ENCODE data around the gene ENO4. TPM values are rescaled to one million over a fixed set of nuclear protein-coding genes. Genes with fewer than 3 reads are reported as not detected.

Gene ENO4
- total and polyA plus RNA-seq, 2 experiments from 2014 or later: 0.24 to 0.44 TPM

DNA sequence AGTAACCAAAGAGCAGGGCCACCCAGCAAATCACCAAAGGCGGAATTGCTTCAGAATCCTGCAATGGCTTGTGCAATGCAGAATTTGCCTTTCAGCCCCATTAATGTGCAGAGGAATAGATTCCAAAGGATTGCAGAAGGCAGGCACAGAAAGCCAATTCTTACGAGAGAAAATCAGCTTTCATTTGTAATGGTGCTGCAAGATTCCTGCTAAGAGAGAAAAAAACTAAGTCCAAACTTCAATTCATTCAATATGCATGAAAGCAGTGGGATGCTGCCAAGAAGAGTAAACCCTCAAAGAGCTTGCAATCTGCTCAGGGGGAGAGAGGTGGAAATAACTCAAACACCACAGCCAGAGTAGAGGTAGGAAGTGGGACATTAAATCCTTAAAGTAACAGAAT lies 70.4 kb downstream of the ENO4 start:
- peaks cover 16% of the 10 kb centered on the region; the same call in 2 of the 3 replicates for H3K4me1 Mint-ChIP-seq
- H3K36me3 Mint-ChIP-seq (ENCODE audit: low read depth): peaks cover 9% of the 10 kb centered on the region
- Histone ChIP-seq H3K27ac (ENCODE audit: low read depth) (no peak overlapping the region), H3K4me3 (no peak overlapping the region), H3K9me2 (ENCODE audit: insufficient read depth) (no peaks in the 10 kb centered on the region), H3K4me1 (ENCODE audit: insufficient read depth) (no peaks in the 10 kb centered on the region; the same call in 1 of the 2 replicates), H4K20me1 (replicated peaks; ENCODE audit: insufficient read depth) (no peaks in the 10 kb centered on the region), H3K4me2 (no peak overlapping the region), H3F3A (replicated peaks; ENCODE audit: low read depth) (no peaks in the 10 kb centered on the region), H2AFZ (no peak overlapping the region), H3K79me2 (replicated peaks; ENCODE audit: insufficient read depth) (no peaks in the 10 kb centered on the region), H3K36me3 (ENCODE audit: insufficient read depth) (no peaks in the 10 kb centered on the region), H3K27me3 (ENCODE audit: insufficient read depth) (no peaks in the 10 kb centered on the region)
- no peak for ATAC-seq
- no peak overlapping the region for H3K27ac Mint-ChIP-seq
- DNase-seq (ENCODE audit: low spot score): peak; percentile 11
- TF ChIP-seq POLR2AphosphoS5 (IDR thresholded peaks at IDR 0.05; ENCODE audit: low read depth) (no peak), STAT1 (IDR thresholded peaks at IDR 0.05; ENCODE audit: unreplicated experiment) (no peak), CTCF (conservative IDR thresholded peaks at IDR 0.05; ENCODE audit: low read depth in 2 of 2) (no peak), NANOG (IDR thresholded peaks at IDR 0.05; ENCODE audit: borderline replicate concordance) (no peak), ZNF462 (CRISPR knock-in tag; IDR thresholded peaks at IDR 0.05) (no peak), REST (IDR thresholded peaks at IDR 0.05; ENCODE audit: unreplicated experiment) (no peak), EZH2 (IDR thresholded peaks at IDR 0.05; ENCODE audit: low read depth, unreplicated experiment) (no peak), CREB1 (CRISPR knock-in tag; IDR thresholded peaks at IDR 0.05; ENCODE audit: low read depth) (no peak), ZNF331 (CRISPR knock-in tag; IDR thresholded peaks at IDR 0.05; ENCODE audit: low read depth) (no peak), ZNF114 (CRISPR knock-in tag; IDR thresholded peaks at IDR 0.05) (no peak), JUNB (IDR thresholded peaks at IDR 0.05; ENCODE audit: unreplicated experiment) (no peak), EZH2phosphoT487 (IDR thresholded peaks at IDR 0.05; ENCODE audit: unreplicated experiment) (no peak)
- TF ChIP-seq, protein P1, sequence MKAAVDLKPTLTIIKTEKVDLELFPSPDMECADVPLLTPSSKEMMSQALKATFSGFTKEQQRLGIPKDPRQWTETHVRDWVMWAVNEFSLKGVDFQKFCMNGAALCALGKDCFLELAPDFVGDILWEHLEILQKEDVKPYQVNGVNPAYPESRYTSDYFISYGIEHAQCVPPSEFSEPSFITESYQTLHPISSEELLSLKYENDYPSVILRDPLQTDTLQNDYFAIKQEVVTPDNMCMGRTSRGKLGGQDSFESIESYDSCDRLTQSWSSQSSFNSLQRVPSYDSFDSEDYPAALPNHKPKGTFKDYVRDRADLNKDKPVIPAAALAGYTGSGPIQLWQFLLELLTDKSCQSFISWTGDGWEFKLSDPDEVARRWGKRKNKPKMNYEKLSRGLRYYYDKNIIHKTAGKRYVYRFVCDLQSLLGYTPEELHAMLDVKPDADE (IDR thresholded peaks at IDR 0.05): no peak
- H3K27me3 Mint-ChIP-seq (ENCODE audit: insufficient read depth, low read depth, poor library complexity): no peaks in the 10 kb centered on the region
- H3K9me3 Mint-ChIP-seq: no peaks in the 10 kb centered on the region
- H3K4me3 Mint-ChIP-seq: no peak overlapping the region
